GM21737 (cell line): ENCODE measurements around the gene CDKN1A.

Experiments
- ATAC-seq: cut with Tn5 transposase; IDR thresholded peaks from one replicate; pipeline ENCODE4 v1.9.1; 2021; ENCODE audit warnings: mild to moderate bottlenecking, moderate library complexity; ENCODE audit not compliant: unreplicated experiment

The CDKN1A gene

GRCh38 chr6:36677059-36677749 lies 1.3 kb upstream of the CDKN1A start:
- no peak for ATAC-seq

- no peak for ATAC-seq
Observed at GRCh38 chr6:36677753-36678487, 594 bp upstream of the CDKN1A start.

- ATAC-seq: no peak
Observed at GRCh38 chr6:36679043-36679833, 724 bp downstream of the CDKN1A start.

- peak; percentile 32 for ATAC-seq
Observed at GRCh38 chr6:36682328-36683144, 4.0 kb downstream of the CDKN1A start.

- ATAC-seq: no peak
Observed at GRCh38 chr6:36683145-36683655, 4.7 kb downstream of the CDKN1A start.

- ATAC-seq: no peak
Observed at GRCh38 chr6:36683656-36684446, 5.3 kb downstream of the CDKN1A start.

- no peak for ATAC-seq
Observed at GRCh38 chr6:36684447-36684812, 5.9 kb downstream of the CDKN1A start.

- no peak for ATAC-seq
Observed at GRCh38 chr6:36685166-36685924, 6.8 kb downstream of the CDKN1A start.

GRCh38 chr6:36685926-36686667 lies 7.6 kb downstream of the CDKN1A start:
- ATAC-seq: no peak

GRCh38 chr6:36686668-36687513 lies 8.4 kb downstream of the CDKN1A start:
- ATAC-seq: no peak

- no peak for ATAC-seq
Observed at GRCh38 chr6:36688063-36688738, 9.7 kb downstream of the CDKN1A start.

GRCh38 chr6:36688739-36689075 lies 10.2 kb downstream of the CDKN1A start:
- no peak for ATAC-seq

- ATAC-seq: no peak
Observed at GRCh38 chr6:36691011-36691410, 12.5 kb downstream of the CDKN1A start.

- ATAC-seq: no peak
Observed at GRCh38 chr6:36691612-36692011, 13.1 kb downstream of the CDKN1A start.

GRCh38 chr6:36692220-36692619 lies 13.7 kb downstream of the CDKN1A start:
- ATAC-seq: no peak

GRCh38 chr6:36692861-36693702 lies 14.6 kb downstream of the CDKN1A start:
- ATAC-seq: no peak
